Type B pancreatic cell (in vitro differentiated cells): ENCODE measurements around the gene CD24. TPM values are rescaled to one million over a fixed set of nuclear protein-coding genes. Genes with fewer than 3 reads are reported as not detected.
A peak's percentile ranks its signal among the peaks of the same experiment; 100 is the strongest.
"Not testable (repeated sequence)": the region's sequence is repeated elsewhere in the genome, so short reads cannot be mapped to it uniquely, and the experiment has no call there.

Source experiments
- DNase-seq: peaks from one replicate; pipeline ENCODE4 v3.0.0; 2021; ENCODE audit warnings: mixed read lengths; ENCODE audit not compliant: unreplicated experiment; ENCODE audit errors: extremely low spot score
- H3K27ac Mint-ChIP-seq: 2 replicates; pipeline ENCODE4 v1.8.0; 2021; ENCODE audit warnings: mild to moderate bottlenecking, mixed read lengths
- H3K27me3 Mint-ChIP-seq: 2 replicates; pipeline ENCODE4 v1.8.0; 2021; ENCODE audit warnings: mixed read lengths
- H3K36me3 Mint-ChIP-seq: 2 replicates; pipeline ENCODE4 v1.8.0; 2021; ENCODE audit warnings: mixed read lengths
- H3K4me1 Mint-ChIP-seq: one replicate; pipeline ENCODE4 v1.8.0; 2021; ENCODE audit warnings: mixed read lengths; ENCODE audit not compliant: unreplicated experiment
- H3K4me3 Mint-ChIP-seq: 2 replicates; pipeline ENCODE4 v1.8.0; 2021; ENCODE audit warnings: mild to moderate bottlenecking, mixed read lengths
- H3K9me3 Mint-ChIP-seq: 2 replicates; pipeline ENCODE4 v1.8.0; 2021; ENCODE audit warnings: mixed read lengths
- CTCF ChIP-seq: fragments of 200-600 bp; sonication (generic); conservative IDR thresholded peaks from 2 replicates; pipeline ENCODE4 v1.5.0; 2021; ENCODE audit warnings: antibody characterized with exemption, mild to moderate bottlenecking
- total RNA-seq: library from RNA; stranded (reverse); gene quantifications from 2 replicates; pipeline ENCODE4 v1.2.1, GENCODE V29; 2021; ENCODE audit warnings: low replicate concordance

Gene CD24
- total RNA-seq, 1 donor from 2014 or later: 807 TPM

GRCh38 chr6:106973836-106974335 lies 643 bp downstream of the CD24 start:
- Mint-ChIP-seq H3K4me3 (peak overlapping the region; percentile 94), H3K36me3 (peaks cover 33% of the 10 kb centered on the region), H3K27me3 (peaks cover 3% of the 10 kb centered on the region), H3K9me3 (peaks cover 7% of the 10 kb centered on the region), H3K27ac (peak overlapping the region; percentile 91), H3K4me1 (peaks cover 18% of the 10 kb centered on the region)
- peak; percentile 77 for DNase-seq
- TF ChIP-seq CTCF: no peak

- Mint-ChIP-seq H3K36me3 (peaks cover 38% of the 10 kb centered on the region), H3K27me3 (peaks cover 3% of the 10 kb centered on the region), H3K9me3 (peaks cover 8% of the 10 kb centered on the region), H3K4me3 (peak overlapping the region; percentile 94), H3K27ac (peak overlapping the region; percentile 91), H3K4me1 (peaks cover 18% of the 10 kb centered on the region)
- no peak for TF ChIP-seq CTCF
- peak; percentile 76 for DNase-seq
Measured at GRCh38 chr6:106973018-106973835, 1.3 kb downstream of the CD24 start.

- TF ChIP-seq CTCF: no peak
- H3K36me3 Mint-ChIP-seq: peaks cover 42% of the 10 kb centered on the region
- peaks cover 18% of the 10 kb centered on the region for H3K4me1 Mint-ChIP-seq
- no peak for DNase-seq
- H3K9me3 Mint-ChIP-seq: peaks cover 8% of the 10 kb centered on the region
- peaks cover 3% of the 10 kb centered on the region for H3K27me3 Mint-ChIP-seq
- peak overlapping the region; percentile 94 for H3K4me3 Mint-ChIP-seq
- peak overlapping the region; percentile 91 for H3K27ac Mint-ChIP-seq
Measured at GRCh38 chr6:106972500-106972899, 2.0 kb downstream of the CD24 start.

GRCh38 chr6:106970769-106971168 lies 3.8 kb downstream of the CD24 start:
- peaks cover 42% of the 10 kb centered on the region for H3K36me3 Mint-ChIP-seq
- H3K4me1 Mint-ChIP-seq: peaks cover 11% of the 10 kb centered on the region
- peak overlapping the region; percentile 78 for H3K27ac Mint-ChIP-seq
- not testable (repeated sequence) for H3K27me3 Mint-ChIP-seq, DNase-seq
- H3K4me3 Mint-ChIP-seq: peak overlapping the region; percentile 85
- H3K9me3 Mint-ChIP-seq: peaks cover 12% of the 10 kb centered on the region

GRCh38 chr6:106967936-106968555 lies 6.5 kb downstream of the CD24 start:
- no peak overlapping the region for H3K4me3 Mint-ChIP-seq
- DNase-seq: no peak
- TF ChIP-seq CTCF: no peak
- peaks cover 3% of the 10 kb centered on the region for H3K27me3 Mint-ChIP-seq
- H3K9me3 Mint-ChIP-seq: peaks cover 12% of the 10 kb centered on the region
- peaks cover 38% of the 10 kb centered on the region for H3K36me3 Mint-ChIP-seq
- peaks cover 9% of the 10 kb centered on the region for H3K4me1 Mint-ChIP-seq
- H3K27ac Mint-ChIP-seq: peak overlapping the region; percentile 84
